VCaP (cell line): ENCODE measurements around the gene RHBDD1.

Experiments used
- H3K27ac ChIP-seq: fragments of 450-650 bp; 2 replicates; pipeline ENCODE4 v1.5.1; 2017
- TF ChIP-seq, protein P1 (sequence below): fragments of 450-650 bp; conservative IDR thresholded peaks from 2 replicates; pipeline ENCODE4 v1.5.1; 2017; ENCODE audit warnings: mild to moderate bottlenecking, moderate library complexity

Gene RHBDD1

DNA sequence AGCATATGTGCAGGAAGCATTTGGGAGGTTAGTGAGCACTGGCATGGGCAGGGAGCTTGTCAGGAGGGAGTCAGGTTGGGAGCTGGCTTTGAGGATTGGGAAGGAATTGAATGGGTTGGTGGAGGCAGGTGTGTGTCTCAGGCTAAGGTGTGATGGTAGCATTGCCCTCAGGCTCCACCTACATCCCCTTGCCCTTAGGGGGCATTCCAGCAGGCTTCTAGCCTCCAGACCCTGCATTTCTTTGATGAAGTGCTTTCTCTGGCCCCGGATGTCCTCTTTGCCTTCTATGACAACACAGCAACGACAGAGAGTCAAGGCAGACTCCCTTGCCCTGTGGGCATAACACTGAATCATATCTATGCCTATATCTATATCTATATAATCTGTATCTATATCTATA lies 13.5 kb downstream of the RHBDD1 start:
- TF ChIP-seq, protein P1, sequence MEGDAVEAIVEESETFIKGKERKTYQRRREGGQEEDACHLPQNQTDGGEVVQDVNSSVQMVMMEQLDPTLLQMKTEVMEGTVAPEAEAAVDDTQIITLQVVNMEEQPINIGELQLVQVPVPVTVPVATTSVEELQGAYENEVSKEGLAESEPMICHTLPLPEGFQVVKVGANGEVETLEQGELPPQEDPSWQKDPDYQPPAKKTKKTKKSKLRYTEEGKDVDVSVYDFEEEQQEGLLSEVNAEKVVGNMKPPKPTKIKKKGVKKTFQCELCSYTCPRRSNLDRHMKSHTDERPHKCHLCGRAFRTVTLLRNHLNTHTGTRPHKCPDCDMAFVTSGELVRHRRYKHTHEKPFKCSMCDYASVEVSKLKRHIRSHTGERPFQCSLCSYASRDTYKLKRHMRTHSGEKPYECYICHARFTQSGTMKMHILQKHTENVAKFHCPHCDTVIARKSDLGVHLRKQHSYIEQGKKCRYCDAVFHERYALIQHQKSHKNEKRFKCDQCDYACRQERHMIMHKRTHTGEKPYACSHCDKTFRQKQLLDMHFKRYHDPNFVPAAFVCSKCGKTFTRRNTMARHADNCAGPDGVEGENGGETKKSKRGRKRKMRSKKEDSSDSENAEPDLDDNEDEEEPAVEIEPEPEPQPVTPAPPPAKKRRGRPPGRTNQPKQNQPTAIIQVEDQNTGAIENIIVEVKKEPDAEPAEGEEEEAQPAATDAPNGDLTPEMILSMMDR: no peak
- no peak overlapping the region for H3K27ac ChIP-seq

GRCh38 chr2:226850024-226850423 lies 14.2 kb downstream of the RHBDD1 start:
- TF ChIP-seq, protein P1: no peak

DNA sequence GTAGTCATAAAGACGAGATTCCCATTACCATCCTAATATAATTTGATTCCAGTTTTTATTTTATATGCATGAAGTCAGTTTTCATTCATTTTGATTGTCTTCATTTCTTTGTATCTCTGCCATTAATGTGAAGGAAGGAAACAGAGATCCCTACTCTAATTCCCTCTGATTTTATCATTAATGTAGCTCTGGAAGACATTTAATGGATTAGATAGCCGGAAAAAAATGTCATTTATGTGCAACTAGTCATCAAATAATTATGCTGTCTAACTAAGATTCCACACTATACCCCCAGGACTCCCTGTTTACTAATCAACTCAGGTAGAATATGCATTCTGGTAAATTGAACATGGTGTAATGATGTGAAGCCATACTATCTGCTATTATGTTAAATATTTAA lies 19.9 kb downstream of the RHBDD1 start:
- no peak overlapping the region for H3K27ac ChIP-seq
- TF ChIP-seq, protein P1: no peak

More at GRCh38 chr2:226850024-226850423, 14.2 kb downstream of the RHBDD1 start:
- no peak overlapping the region for H3K27ac ChIP-seq

DNA sequence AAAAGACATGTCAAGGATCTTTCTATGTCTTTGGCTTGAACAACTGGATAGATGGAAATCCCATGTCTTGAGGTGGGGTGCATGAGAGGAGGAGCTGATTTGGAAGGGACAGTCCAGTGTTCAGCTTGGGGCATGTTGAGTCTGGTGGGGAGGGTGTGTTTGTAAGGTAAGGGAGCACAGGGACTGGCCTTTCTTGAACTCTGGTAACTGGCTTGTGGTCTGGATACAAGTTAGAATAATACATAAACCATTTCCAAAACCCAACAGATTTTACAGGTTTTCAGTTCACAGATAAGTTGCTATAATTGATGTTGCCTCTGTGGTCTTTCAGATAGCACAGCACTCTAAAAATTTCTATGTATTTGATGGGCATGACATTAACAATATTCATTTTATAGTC lies 24.2 kb downstream of the RHBDD1 start:
- TF ChIP-seq, protein P1: no peak

GRCh38 chr2:226862623-226863022 lies 26.8 kb downstream of the RHBDD1 start:
- TF ChIP-seq, protein P1: no peak
- H3K27ac ChIP-seq: no peak overlapping the region

More for the DNA sequence above, 24.2 kb downstream of the RHBDD1 start:
- no peak overlapping the region for H3K27ac ChIP-seq

DNA sequence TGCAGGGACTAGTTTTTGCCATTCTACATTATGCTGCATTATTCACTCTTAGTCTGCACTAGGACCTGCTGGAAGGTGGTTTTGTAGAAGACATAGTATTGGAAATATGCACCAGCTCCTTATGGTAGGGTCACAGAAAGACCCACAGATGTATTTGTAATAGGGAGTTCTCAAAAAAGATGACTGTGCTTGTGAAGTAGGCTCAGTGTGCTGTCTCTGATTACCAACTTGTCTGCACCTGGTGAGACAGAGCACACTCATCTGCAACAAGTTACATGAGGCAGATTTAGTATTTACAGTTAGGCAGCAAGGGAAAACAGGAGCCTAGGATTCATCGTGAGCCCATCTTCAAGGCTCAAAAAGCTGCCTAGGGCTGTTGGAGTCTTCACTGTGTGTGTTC lies 29.4 kb downstream of the RHBDD1 start:
- no peak overlapping the region for H3K27ac ChIP-seq
- TF ChIP-seq, protein P1: no peak

- TF ChIP-seq, protein P1: no peak
Measured at GRCh38 chr2:226865710-226866109, 29.9 kb downstream of the RHBDD1 start.

More at GRCh38 chr2:226865710-226866109, 29.9 kb downstream of the RHBDD1 start:
- no peak overlapping the region for H3K27ac ChIP-seq
